Measurements from ENCODE around the gene MAD1L1.

Gene MAD1L1

DNA sequence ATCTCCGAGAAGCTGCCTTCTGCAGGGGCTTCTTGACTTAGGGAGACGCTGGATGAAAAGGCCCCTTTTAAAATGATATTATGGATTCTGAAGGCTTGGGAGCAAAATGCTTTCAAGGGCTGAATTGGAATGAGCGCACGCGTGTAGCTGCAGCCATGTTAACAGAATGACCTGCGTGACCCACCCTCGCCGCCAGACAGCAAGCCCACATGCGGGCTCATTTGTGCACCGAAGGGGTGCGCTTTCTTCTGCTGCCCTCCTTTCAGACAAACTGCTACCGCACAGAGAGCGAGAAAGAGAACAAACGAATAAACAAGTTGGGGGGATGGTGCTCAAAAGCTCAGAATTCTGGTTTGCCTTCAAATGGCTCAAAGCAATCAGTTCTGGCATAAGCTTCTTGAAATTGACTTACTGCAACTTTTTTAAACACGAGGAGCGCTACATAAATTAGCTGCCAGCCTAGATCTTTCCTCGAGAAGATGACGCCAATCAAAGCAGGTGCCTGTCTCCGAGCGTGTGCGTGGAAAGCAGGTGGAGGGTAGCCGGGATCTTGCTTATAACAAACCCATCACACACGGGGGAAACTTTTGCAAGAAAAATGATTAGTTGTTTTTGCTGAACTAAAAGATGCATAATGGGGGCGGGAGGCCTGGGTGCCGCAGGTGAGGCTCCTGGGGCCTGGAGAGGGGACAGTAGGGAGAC is 268.4 kb downstream of the MAD1L1 start:
- TF ChIP-seq, protein P1, sequence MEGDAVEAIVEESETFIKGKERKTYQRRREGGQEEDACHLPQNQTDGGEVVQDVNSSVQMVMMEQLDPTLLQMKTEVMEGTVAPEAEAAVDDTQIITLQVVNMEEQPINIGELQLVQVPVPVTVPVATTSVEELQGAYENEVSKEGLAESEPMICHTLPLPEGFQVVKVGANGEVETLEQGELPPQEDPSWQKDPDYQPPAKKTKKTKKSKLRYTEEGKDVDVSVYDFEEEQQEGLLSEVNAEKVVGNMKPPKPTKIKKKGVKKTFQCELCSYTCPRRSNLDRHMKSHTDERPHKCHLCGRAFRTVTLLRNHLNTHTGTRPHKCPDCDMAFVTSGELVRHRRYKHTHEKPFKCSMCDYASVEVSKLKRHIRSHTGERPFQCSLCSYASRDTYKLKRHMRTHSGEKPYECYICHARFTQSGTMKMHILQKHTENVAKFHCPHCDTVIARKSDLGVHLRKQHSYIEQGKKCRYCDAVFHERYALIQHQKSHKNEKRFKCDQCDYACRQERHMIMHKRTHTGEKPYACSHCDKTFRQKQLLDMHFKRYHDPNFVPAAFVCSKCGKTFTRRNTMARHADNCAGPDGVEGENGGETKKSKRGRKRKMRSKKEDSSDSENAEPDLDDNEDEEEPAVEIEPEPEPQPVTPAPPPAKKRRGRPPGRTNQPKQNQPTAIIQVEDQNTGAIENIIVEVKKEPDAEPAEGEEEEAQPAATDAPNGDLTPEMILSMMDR (conservative IDR thresholded peaks at IDR 0.05; ENCODE audit: low read length): no peak
- DNase-seq (ENCODE audit: low read depth): no peak
- no peak overlapping the region for H3K4me3 ChIP-seq (ENCODE audit: low read length)

DNA sequence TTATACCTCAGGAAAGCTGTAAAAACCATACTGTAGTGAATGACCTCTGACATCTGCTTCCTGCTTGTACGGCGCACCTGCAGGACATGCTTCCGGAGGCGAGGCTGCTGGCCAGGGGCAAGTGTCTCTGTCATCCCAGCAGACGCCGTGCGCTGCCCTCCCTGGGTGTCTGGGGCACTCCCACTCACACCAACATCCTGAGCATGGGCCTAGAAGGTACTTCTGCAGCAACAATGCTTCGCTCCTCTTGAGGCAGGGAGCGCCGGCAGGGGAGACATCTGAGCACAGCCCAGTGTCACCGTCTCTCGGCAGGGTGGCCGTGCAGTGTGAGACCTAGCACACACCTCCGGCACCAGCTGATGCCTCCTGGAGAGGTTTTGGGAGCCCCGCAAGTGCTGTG is 269.2 kb downstream of the MAD1L1 start:
- no peak for DNase-seq (ENCODE audit: low read depth)
- TF ChIP-seq, protein P1 (conservative IDR thresholded peaks at IDR 0.05; ENCODE audit: low read length): no peak
- H3K4me3 ChIP-seq (ENCODE audit: low read length): no peak overlapping the region

DNA sequence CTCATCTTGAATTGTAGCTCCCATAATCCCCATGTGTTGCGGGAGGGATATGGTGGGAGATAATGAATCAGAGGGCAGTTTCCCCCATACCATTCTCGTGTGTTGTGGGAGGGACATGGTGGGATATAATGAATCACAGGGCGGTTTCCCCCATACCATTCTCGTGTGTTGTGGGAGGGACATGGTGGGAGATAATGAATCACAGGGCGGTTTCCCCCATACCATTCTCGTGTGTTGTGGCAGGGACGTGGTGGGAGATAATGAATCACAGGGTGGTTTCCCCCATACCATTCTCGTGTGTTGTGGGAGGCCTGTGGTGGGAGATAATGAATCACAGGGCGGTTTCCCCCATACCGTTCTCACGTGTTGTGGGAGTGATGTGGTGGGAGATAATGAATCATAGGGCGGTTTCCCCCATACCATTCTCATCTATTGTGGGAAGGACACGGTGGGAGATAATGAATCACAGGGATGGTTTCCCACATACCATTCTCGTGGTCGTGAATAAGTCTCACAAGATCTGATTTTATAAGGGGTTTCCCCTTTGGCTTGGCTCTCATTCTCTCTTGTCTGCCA is 271.0 kb downstream of the MAD1L1 start:
- no peak overlapping the region for H3K4me3 ChIP-seq (ENCODE audit: low read length)
- TF ChIP-seq, protein P1 (conservative IDR thresholded peaks at IDR 0.05; ENCODE audit: low read length): no peak
- DNase-seq (ENCODE audit: low read depth): peak; percentile 85

DNA sequence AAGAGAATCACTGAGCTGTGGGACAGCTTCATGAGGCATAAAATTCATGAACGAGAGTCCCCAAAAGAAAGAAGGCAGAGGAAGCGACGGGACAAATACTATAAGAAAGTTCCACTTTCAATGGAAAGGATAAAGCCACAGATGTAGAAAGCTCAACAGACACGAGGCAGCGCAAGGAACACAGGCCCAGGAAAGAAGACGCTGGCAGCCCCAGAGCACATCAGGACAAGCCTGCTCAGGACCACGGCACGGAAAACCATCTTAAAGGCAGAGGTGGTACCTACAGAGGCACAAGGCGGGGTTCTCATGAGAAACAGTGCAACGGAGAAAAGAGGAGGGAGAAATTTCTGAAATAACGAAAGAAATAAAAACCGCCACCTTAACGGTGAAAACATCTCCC is 273.4 kb downstream of the MAD1L1 start:
- TF ChIP-seq, protein P1 (conservative IDR thresholded peaks at IDR 0.05; ENCODE audit: low read length): no peak
- DNase-seq (ENCODE audit: low read depth): no peak
- no peak overlapping the region for H3K4me3 ChIP-seq (ENCODE audit: low read length)

DNA sequence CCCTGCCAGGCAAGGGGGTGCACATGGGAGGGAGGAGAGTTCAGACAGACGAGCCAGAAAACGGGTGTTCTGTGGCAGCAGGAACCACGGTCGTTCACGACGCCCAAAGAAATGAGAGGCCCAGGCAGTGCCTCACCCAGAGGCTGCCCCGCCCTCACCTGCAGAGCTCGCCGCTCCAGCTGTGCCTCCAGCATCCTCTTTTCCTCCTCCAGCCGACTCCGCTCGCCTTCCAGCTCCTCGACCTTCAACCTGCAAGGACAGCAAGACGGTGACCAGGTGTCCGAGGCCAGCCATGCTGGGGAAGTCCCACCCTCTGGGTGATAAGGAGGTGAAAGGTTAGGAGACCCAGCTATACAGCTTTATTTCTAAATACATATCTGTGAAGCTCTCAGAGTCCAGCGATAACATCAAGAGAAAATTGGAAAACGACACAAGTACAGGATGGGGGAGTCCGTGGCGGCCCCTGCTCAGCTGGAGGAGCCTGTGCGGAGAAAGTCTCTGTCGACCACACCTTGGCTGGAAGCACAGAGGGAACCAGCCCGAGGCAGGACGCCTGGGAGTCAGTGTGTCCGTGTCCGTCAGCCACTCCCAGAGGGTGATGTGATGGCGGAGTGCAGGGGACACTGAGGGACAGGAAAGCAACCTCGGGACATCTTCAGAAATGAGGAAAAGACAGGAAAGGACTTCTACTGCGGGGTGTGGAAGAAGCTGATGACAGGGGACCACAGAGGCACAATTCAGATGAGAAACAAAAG is 275.1 kb downstream of the MAD1L1 start:
- TF ChIP-seq, protein P1 (conservative IDR thresholded peaks at IDR 0.05; ENCODE audit: low read length): no peak
- DNase-seq (ENCODE audit: low read depth): no peak
- H3K4me3 ChIP-seq (ENCODE audit: low read length): no peak overlapping the region

DNA sequence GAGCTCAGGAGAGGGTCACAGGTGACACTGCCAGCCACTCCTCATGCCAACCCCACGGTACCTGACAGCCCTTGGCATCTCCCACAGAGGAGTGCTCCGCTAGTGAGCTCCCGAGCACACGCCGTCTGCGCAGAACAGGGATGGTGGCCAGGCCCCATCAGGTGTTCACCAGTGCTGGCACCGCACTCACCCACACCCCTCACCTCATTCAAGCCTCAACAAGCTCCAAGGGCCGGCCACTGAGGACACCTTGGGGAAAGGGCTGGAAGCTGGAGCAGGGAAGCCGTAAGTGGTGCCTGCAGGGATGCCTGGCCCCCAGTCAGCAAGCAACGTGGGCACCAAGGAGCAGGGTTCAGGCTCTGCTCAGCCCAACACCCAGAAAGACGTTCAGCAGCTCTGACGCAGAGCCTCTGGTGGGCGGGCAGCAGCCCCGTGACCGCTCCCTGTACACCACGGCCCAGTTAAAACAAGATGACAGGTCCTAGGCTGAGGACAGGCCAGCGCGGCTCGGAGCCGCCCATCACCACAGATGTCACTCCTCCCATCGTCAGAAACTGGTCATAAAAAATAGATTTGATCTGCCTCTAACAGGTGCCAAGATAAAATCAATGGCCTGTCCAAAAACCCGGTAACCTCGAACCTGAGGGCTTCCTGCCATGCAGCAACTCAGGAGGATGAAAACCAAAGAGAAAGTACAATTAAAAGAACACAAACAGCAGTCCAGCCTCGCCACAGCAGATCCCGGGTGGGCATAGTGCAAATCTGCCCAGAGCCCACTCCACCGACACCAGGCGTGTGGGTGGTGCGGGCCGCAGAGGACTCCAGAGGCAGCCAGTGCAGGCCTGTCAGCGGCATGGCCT is 275.9 kb downstream of the MAD1L1 start:
- DNase-seq (ENCODE audit: low read depth): no peak
- TF ChIP-seq, protein P1 (conservative IDR thresholded peaks at IDR 0.05; ENCODE audit: low read length): no peak
- H3K4me3 ChIP-seq (ENCODE audit: low read length): no peak overlapping the region
